HG03039 (cell line): ENCODE data around the gene OLFML1.

Source experiments
- ATAC-seq: cut with Tn5 transposase; IDR thresholded peaks from one replicate; pipeline ENCODE4 v1.9.1; 2021; ENCODE audit warnings: mild to moderate bottlenecking, moderate library complexity; ENCODE audit not compliant: unreplicated experiment

OLFML1 gene

GRCh38 chr11:7555052-7555699, 69.9 kb downstream of the OLFML1 start:
- ATAC-seq, result no peak

- ATAC-seq, result no peak
Observed at GRCh38 chr11:7558046-7558445, 72.7 kb downstream of the OLFML1 start.

- ATAC-seq, result no peak
Observed at GRCh38 chr11:7559398-7560283, 74.3 kb downstream of the OLFML1 start.
